Spleen (tissue), 11 donors: ENCODE data around the gene PLEKHM3. TPM values are rescaled to one million over a fixed set of nuclear protein-coding genes. Genes with fewer than 3 reads are reported as not detected.
A peak's percentile ranks its signal among the peaks of the same experiment; 100 is the strongest.

Source experiments
- DNase-seq: peaks from one replicate; pipeline ENCODE4 v3.0.0-alpha.2; 2020
- H3K27ac ChIP-seq, 8 donors: fragments of 200-600 bp; sonication (generic) in 7 of 8; 1 replicate in 4 of 8; 2 replicates in 4 of 8; pipeline versions ENCODE4 v1.5.0 to v1.8.0; 2016 to 2021; ENCODE audit warnings: inconsistent platforms in 4 of 8, mild to moderate bottlenecking in 4 of 8, moderate library complexity in 1 of 8
- H3K27me3 ChIP-seq, 7 donors: fragments of 200-600 bp; sonication (generic) in 6 of 7; replicated peaks in 1 of 7; 1 replicate in 4 of 7; 2 replicates in 3 of 7; pipeline versions ENCODE4 v1.5.0 to v1.8.0; 2016 to 2021; ENCODE audit warnings: inconsistent platforms in 3 of 7, mild to moderate bottlenecking in 1 of 7
- H3K36me3 ChIP-seq, 6 donors: fragments of 200-600 bp; sonication (generic) in 5 of 6; 1 replicate in 4 of 6; 2 replicates in 2 of 6; pipeline versions ENCODE4 v1.5.0 to v1.8.0; 2016 to 2021; ENCODE audit warnings: inconsistent platforms in 2 of 6
- H3K4me1 ChIP-seq, 6 donors: fragments of 200-600 bp; sonication (generic) in 5 of 6; 1 replicate in 3 of 6; 2 replicates in 3 of 6; pipeline versions ENCODE4 v1.5.0 to v1.8.0; 2016 to 2021; ENCODE audit warnings: inconsistent platforms in 3 of 6
- H3K4me3 ChIP-seq, 8 donors: fragments of 200-600 bp; sonication (generic) in 7 of 8; 1 replicate in 4 of 8; 2 replicates in 4 of 8; pipeline versions ENCODE4 v1.5.0 to v1.8.0; 2016 to 2021; ENCODE audit warnings: inconsistent platforms in 4 of 8, mild to moderate bottlenecking in 4 of 8, moderate library complexity in 2 of 8
- H3K9me3 ChIP-seq, 8 donors: fragments of 200-600 bp; sonication (generic) in 7 of 8; 1 replicate in 4 of 8; 2 replicates in 4 of 8; pipeline versions ENCODE4 v1.5.0 to v1.8.0; 2016 to 2021; ENCODE audit warnings: inconsistent platforms in 4 of 8
- CTCF ChIP-seq, 11 experiments: fragments of 200-600 bp in 7 of 11; fragments of 450-650 bp in 4 of 11; sonication (generic) in 4 of 11; IDR thresholded peaks in 8 of 11; conservative IDR thresholded peaks in 3 of 11; 1 replicate in 7 of 11; 2 replicates in 4 of 11; pipeline versions ENCODE4 v1.4.0 to v1.8.0; 2016 to 2021; ENCODE audit warnings: antibody characterized with exemption in 11 of 11, inconsistent platforms in 4 of 11, mild to moderate bottlenecking in 1 of 11
- POLR2A ChIP-seq, 3 donors: fragments of 450-650 bp; IDR thresholded peaks; one replicate each; pipeline ENCODE4 v1.5.1; 2017; ENCODE audit warnings: antibody characterized with exemption in 3 of 3, mild to moderate bottlenecking in 1 of 3
- POLR2AphosphoS5 ChIP-seq, 3 donors: sonication (generic); formaldehyde crosslinking; IDR thresholded peaks; one replicate each; pipeline ENCODE4 v1.5.1; 2017; ENCODE audit warnings: antibody characterized with exemption in 3 of 3
- WGBS, 5 donors: extraction: QIAGEN DNeasy Blood & Tissue Kit in 3 of 5; methylation state at CpG; one replicate each; pipeline versions ENCODE4 v1.1.5 to v1.1.7; 2013 to 2018; 5-methylcytosine and 5-hydroxymethylcytosine counted together
- intact Hi-C: fragments of 100-400 bp; cut with DNase I; formaldehyde crosslinking; loops from one replicate; pipeline ENCODE4 v1.15.0; 2023; ENCODE audit warnings: low total_unique reads
- polyA plus RNA-seq, 3 donors: library from polyadenylated mRNA; stranded (reverse); fragments of 200-250 nt; gene quantifications; one replicate each; pipeline ENCODE4 v1.2.1, GENCODE V29; 2013
- total RNA-seq, 7 donors: library from RNA; depleted of rRNA in 3 of 7; stranded (reverse); fragments of >200 nt in 3 of 7; fragmentation: NEBNext Ultra II Directional in 4 of 7; extraction: Animal tissue kit (Norgen Biotek cat#: 25700) in 4 of 7; gene quantifications; one replicate each; pipeline versions ENCODE4 v1.1.0 to v1.2.1, GENCODE V29; 2016 to 2021
- donor health status: healthy with polysubstance abuse.
- donor health status: DM: no; HTN: no; CAD: no; lungs with moderate emphysema.
- donor health status: DM: no; HTN: no; CAD: no.
- donor health status: Bipolar disorder and iron deficiency.
- donor health status: healthy.
- donor health status: DM: no; HTN: no; CAD: no.
- donor health status: DM: yes; HTN: yes; CAD: no.

Gene PLEKHM3
- total and polyA plus RNA-seq, 10 donors: 2.4 to 24.3 (median 18.3) TPM

GRCh38 chr2:207775473-207775872, 249.9 kb downstream of the PLEKHM3 start:
- Histone ChIP-seq H3K27ac (no peak overlapping the region), H3K9me3 (no peaks in the 10 kb centered on the region), H3K27me3 (no peaks in the 10 kb centered on the region), H3K36me3 (no peaks in the 10 kb centered on the region), H3K4me3 (no peak overlapping the region), H3K4me1 (peaks cover 6 to 11% (median 10%) of the 10 kb centered on the region in 6 donors)
- no peak for TF ChIP-seq POLR2A (IDR thresholded peaks at IDR 0.05)
- TF ChIP-seq POLR2AphosphoS5 (IDR thresholded peaks at IDR 0.05): no peak
- TF ChIP-seq CTCF (IDR thresholded peaks at IDR 0.05 in 8 of 11, conservative IDR thresholded peaks at IDR 0.05 in 3 of 11): no peak
- no peak for DNase-seq
- intact Hi-C loops: no loop called here
- 86 to 95% (median 91%) methylated on average over 3 of the region's 3 CpGs for WGBS, 5 donors

- TF ChIP-seq CTCF (IDR thresholded peaks at IDR 0.05 in 8 of 11, conservative IDR thresholded peaks at IDR 0.05 in 3 of 11): no peak
- TF ChIP-seq POLR2AphosphoS5 (IDR thresholded peaks at IDR 0.05): no peak
- no peak for TF ChIP-seq POLR2A (IDR thresholded peaks at IDR 0.05)
- Histone ChIP-seq H3K36me3 (no peaks in the 10 kb centered on the region), H3K4me3 (no peak overlapping the region), H3K9me3 (no peaks in the 10 kb centered on the region), H3K27me3 (peaks cover 0 to 10% (median 0%) of the 10 kb centered on the region in 7 donors), H3K27ac (no peak overlapping the region), H3K4me1 (peaks cover 17 to 32% (median 31%) of the 10 kb centered on the region in 6 donors)
- 91 to 94% (median 92%) methylated on average over 13 of the region's 13 CpGs for WGBS, 5 donors
- no peak for DNase-seq
- intact Hi-C loops: no loop called here
Observed at GRCh38 chr2:207772844-207773205, 252.5 kb downstream of the PLEKHM3 start.

- 81 to 93% (median 86%) methylated on average over 13 of the region's 13 CpGs for WGBS, 5 donors
- peaks cover 23 to 38% (median 37%) of the 10 kb centered on the region in 6 donors for H3K4me1 ChIP-seq
- intact Hi-C loops: no loop called here
- TF ChIP-seq POLR2A (IDR thresholded peaks at IDR 0.05) (no peak), POLR2AphosphoS5 (IDR thresholded peaks at IDR 0.05) (no peak), CTCF (IDR thresholded peaks at IDR 0.05 in 8 of 11, conservative IDR thresholded peaks at IDR 0.05 in 3 of 11) (no peak)
- H3K9me3 ChIP-seq: no peaks in the 10 kb centered on the region
- peaks cover 0 to 16% (median 0%) of the 10 kb centered on the region in 7 donors for H3K27me3 ChIP-seq
- H3K4me3 ChIP-seq: no peak overlapping the region
- peaks cover 0 to 5% (median 0%) of the 10 kb centered on the region in 6 donors for H3K36me3 ChIP-seq
- no peak for DNase-seq
- H3K27ac ChIP-seq: peak overlapping the region in 1 of 8 donors; percentile 83
Observed at GRCh38 chr2:207772081-207772843, 253.1 kb downstream of the PLEKHM3 start.

GRCh38 chr2:207771421-207771820, 253.9 kb downstream of the PLEKHM3 start:
- peak overlapping the region in 6 of 8 donors; percentile 8 to 83 (median 78) for H3K27ac ChIP-seq
- peak overlapping the region in 4 of 8 donors; percentile 71 to 89 (median 87) for H3K4me3 ChIP-seq
- no peaks in the 10 kb centered on the region for H3K9me3 ChIP-seq
- H3K27me3 ChIP-seq: peaks cover 0 to 22% (median 0%) of the 10 kb centered on the region in 7 donors
- TF ChIP-seq POLR2A (IDR thresholded peaks at IDR 0.05) (no peak), POLR2AphosphoS5 (IDR thresholded peaks at IDR 0.05) (no peak), CTCF (IDR thresholded peaks at IDR 0.05 in 8 of 11, conservative IDR thresholded peaks at IDR 0.05 in 3 of 11) (no peak)
- intact Hi-C loops: no loop called here
- WGBS, 5 donors: 84 to 91% (median 87%) methylated on average over 14 of the region's 14 CpGs
- peaks cover 23 to 46% (median 45%) of the 10 kb centered on the region in 6 donors for H3K4me1 ChIP-seq
- no peak for DNase-seq
- peaks cover 0 to 11% (median 0%) of the 10 kb centered on the region in 6 donors for H3K36me3 ChIP-seq
